Measurements from ENCODE around the gene VDR. TPM values are rescaled to one million over a fixed set of nuclear protein-coding genes. Genes with fewer than 3 reads are reported as not detected.

Gene VDR
- total RNA-seq, 1 donor from 2014 or later = under 0.01 TPM

DNA sequence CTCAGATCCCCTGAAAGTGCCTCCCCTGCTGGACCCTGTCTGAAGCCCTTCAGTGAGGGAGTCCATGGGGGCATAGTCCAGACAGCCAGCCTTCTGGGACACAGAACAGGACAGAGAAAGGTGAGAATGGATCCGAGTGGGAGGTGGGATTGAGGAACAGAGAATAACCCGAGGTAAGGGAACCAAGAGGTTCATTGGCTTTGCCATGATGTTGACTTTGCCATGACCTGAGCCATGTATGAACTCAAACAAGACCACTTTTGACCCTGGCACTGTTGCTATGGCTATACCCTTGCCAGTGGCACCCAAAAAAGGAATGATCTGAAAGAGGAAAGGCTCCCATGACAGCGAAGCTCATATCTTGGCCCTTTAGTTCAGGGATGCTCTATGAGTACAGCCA is 22.6 kb upstream of the VDR start:
- DNase-seq = no peak

DNA sequence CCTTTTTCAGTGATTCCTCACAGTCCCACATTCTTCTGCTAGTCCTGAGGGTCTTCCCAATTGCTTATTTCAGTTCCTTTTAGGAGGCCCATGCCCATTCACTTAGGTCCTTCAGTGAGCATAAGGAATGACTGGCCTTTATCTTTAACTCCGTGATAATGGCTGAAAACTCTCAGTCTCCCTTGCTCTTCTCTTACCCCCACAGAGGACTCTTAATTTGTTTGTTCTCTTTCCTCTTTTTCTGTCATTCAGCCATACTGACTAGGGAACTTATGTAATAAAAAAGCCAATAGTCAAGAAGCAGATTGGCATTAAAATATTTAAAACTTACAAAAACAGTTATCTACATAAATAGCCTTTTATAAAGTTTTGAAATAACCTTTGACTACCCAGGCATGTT is 17.1 kb upstream of the VDR start:
- DNase-seq = no peak

DNA sequence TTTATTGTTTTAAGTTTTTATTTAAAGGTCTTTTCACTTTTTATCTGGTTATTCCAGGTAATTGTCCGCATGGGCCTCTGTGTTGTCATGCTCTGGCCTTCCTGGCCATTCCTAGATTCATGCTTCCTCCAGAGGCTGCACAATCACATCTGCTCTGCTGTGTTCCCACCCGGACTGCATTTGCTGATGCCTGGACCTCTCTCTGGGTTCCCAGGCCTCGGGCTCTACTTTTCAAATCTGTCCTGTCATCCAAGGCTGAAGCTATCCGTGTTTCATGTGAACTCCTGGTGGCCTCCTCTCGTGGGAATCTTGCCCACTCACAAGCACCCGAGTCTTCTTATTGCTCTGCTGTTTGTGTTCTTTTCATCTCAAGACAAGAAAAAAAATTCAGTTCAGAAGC is 16.1 kb upstream of the VDR start:
- DNase-seq = no peak

DNA sequence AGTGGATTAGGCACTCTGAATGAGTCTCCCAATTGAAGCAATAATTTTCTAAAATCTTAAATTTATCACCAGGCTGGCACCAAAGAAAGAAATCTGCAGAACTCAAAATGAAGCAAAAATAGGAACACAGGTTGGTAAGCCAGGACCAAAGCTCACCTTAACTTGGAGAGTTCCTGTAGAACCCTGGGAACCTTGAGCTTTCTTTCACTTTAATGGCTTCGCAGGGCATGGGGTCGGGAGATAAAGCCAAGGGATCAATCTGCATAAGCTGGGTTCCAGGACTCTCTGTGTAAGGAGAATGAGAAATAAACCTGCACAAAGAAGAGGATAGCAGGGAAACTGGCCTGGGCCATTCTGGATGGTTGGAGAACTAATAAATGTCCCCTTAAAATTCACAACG is 8.3 kb upstream of the VDR start:
- DNase-seq = no peak

DNA sequence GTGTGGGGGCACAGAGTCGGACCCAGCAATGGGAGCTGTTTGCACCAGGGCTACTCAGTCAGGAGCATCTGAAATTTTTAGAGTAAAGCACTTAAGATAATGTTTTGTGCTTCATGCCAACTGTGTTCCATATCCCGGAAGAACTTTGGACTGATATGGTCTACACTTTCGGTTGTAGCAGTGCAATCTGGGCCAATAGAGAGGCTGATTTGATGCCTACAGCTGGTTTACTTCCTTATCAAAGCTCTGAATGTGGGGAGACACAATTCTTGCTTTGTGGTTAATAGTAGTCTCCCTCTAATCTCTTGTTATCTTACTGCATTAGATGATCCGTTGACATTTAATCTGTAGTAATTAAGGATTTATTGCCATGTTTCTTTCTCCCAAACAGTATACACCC is 7.8 kb upstream of the VDR start:
- no peak for DNase-seq

DNA sequence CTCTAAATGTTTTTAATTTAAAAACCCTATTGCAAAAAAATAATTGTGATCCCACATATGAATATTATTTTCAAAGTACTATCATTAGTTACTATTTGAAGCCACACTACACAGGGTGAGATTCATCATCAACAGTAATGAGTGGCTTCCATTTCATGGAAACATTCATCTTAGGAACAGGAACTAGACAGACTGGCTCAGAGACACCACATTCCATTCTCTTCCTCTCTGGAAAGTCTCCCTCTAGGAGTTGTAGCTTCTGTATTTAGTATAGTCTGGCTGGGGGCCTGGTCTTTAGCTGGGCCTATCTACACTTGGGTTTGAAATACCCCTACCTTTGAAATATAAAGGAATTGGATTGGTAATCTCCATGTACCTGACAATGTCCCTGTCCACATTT is 6.2 kb upstream of the VDR start:
- DNase-seq = no peak

DNA sequence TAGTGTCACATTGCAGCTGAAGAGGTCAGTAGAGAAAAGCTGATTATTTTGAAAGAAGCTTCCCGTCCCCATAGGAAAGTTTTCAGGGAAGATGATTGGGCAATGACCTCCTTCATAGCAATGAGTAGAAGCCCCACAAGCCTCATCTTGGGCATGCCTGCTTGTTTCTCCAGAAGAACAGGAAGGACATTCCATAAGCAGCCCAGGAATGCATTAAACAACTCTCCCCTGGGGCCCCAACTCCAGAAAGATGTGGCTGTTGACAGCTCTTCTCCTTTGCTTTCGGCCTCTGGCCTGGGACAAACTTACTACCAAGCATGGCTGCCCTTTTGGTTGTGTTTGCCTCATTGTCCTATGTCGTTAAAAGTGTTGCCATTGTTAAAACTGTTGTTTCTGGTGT is 5.7 kb upstream of the VDR start:
- DNase-seq = no peak

DNA sequence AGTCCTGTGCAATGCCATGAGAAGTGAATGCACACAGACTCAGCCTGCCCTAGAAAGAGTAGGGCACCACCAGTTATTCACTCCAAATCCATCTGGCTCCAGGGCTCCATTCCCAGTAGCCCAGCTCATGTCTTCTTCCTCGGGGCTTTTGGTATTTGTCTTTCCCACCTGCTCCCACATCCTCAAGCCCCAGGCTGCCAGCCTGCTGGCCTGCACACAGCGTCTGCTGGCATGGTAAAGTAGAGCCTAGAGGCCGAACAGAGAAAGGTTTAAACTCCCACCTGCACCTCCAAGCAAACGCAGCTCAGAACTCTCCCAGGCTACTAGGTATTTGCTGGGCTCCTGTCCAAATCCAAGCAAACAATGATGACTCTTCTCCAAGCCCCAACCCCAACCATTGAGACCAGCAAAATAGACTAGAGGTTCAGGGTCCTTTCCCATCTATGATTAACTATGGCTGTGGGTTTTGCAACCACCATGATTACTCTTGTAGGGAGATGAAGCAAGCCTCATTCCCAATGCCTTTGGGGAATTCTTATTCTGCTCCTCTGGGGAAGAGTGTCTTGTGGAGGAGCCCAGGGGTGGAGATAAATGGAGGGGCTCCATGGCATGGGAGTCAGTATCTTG is 5.2 kb upstream of the VDR start:
- no peak for DNase-seq

DNA sequence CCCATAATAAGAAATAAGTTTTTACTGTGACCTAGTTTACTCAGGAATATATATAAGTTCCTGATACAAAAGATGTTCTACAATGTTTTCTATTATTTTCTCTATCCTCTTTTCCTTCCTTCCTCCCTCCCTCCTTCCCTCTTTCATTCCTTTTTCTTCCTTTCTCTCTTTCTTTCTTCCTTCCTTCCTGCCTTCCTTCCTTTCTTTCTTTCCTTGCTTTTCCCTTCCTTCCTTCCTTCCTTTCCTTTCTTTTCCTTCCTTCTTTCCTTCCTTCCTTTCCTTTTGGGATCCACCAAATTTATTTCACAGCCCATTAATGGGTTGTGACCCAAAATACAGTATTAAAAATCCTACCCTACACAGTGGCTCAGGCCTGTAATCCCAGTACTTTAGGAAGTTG is 3.9 kb upstream of the VDR start:
- DNase-seq = no peak

DNA sequence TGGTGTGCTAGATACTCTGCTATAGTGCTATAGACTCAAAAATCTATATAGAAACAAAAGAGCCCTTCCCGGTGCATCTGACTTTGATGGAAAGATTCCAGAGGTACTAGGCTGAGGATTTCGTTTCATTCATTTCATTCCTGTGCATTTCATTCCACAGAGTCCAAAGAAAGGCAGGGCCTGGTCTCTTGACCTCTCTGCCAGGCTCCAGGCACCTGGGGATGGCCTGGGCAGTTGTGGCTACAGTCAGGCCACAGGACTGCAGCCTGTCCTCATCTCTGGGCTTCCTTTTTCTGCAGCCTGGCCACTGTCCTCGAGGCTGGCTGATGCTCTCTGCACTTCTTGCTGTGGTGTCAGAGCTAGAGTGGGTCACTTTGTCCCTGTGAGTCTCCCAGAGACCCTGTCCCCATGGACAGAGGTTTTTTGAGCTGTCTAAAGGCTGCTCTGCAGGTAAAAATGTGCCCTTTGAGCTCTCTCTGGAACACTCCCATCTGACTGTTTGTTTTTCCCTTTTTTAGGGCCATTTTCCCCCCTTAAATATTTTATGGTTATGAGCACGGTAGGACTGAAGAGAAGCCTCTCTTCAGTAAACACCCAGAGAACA is 3.2 kb upstream of the VDR start:
- DNase-seq = no peak

DNA sequence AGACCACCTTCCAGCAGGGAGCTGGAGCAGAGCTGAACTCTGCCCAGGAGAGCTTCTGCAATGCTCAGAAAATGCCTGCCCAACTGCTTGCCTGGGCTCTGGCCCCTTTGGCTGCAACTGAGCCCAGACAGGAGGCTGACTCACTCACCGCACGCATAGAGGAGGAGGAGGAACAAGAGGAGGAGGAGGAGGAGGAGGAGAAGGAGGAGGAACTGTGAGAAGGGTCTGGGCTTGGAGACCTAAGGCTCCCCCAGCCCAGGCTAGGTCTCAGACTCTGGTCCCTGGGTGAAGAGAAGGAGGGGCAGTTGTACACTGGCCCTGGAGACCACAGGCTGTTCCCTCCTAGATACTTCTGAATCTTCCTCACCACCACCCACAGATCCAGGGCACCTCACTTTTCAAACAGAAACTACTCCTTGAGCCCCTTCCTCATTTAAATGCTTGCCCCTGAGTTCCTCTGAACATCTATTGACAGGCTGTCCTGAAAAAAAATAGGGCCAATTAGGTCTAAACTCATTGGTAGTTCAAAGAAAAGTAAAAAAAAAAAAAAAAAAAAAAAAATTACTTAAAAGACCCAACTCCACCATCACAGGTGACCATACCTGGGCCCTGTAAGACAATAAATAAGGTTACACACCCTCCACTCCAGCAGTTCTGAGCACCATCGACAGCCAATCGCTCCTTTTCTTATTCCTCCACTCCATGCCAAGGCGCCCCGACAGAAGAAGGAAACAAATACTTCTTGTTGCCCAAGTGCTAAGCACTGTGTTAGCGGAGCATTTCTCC is 674 bp downstream of the VDR start:
- peak; percentile 71 for DNase-seq

DNA sequence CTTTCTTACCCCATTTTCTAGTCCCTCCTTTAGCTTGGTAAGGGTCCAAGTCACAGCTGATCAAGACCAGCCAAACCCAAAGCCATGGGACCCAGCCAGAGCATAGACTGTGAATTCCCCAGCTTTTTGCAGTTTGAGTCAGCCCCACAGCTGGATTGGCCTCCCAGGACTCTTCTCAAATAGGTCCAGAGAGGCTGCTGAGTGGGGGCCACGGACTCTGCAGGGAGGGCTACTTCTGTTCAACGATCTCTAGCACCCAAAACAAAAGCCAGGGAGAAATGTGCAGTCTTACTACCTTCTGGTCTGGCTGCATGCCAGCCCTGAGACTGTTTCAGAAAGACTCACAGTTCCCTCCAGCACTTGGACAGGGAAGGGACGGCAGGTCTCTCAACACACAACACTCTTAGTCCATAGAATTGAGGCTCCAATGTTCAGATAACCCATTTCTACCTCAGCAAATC is 1.6 kb downstream of the VDR start:
- DNase-seq = peak; percentile 32

DNA sequence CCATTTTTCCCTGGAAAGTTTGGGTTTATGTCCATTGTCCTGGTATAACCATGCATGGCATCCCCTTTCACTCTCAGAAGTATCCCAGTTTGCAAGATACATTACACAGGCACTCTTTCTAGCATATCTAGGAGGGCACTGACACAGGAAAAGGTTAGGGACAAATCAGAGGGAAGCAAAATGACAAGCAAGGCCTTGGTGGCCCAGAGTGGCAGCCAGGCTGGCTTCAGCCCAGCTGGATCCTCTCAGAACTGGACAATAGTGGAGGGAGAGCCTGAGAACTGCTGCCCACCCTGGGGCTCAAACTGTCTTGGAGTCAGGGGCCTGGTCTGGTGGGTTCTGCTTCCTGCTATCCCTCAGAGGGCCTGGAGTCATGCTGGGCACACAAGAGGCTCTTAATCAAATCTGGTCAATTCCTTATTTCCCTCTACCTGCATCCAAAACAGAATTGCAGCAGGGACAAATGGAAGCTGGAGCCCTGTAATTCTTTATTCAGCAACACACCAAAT is 2.6 kb downstream of the VDR start:
- no peak for DNase-seq

DNA sequence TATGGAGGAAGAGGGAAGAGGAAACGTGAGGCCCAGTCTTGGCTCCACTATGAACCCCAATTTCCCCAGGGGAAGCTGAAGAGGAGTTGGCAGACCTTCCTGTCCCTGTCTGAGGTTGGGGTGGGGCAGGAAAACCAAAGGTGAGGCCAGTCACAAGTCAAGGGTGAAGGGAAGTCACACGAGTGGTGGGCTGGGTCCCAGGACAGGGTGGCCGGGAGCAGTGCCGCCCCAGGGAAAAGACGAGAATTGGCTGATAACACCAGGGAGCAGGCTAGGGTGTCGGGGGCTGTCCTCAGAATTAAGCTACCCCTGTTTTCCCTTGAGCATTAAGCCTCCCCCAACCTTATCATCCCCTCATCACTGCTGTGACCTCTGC is 3.1 kb downstream of the VDR start:
- no peak for DNase-seq

DNA sequence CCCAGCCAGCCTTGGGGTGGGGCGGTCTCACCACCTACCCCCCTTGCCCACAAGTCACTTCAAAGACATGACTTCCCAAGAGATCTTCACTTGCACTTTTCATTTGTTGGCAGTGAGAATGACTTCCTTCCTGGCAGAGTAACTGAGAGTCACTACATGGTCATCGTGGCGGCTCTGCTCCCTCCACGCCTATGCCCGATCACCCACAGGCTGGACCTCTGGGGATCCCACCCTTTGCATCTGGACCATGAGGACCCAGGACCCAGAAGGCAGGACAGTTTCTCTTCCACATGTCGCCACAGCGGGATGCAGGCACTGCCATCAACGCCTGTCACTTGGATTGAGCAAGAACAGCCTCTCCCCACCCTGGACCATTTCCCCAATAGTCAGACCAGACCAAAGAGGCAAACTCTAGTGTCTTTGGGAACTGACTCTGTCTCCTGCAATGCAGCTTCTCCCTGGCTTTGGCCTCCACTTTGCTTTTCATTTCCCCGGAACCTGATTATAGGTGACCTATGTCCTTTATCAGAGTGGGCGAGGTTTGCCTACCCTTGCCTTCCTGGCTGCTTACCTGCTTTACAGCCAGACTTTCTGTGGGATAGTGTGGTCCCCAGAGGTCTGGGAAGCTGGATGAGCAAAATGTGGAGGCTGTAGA is 3.6 kb downstream of the VDR start:
- no peak for DNase-seq

DNA sequence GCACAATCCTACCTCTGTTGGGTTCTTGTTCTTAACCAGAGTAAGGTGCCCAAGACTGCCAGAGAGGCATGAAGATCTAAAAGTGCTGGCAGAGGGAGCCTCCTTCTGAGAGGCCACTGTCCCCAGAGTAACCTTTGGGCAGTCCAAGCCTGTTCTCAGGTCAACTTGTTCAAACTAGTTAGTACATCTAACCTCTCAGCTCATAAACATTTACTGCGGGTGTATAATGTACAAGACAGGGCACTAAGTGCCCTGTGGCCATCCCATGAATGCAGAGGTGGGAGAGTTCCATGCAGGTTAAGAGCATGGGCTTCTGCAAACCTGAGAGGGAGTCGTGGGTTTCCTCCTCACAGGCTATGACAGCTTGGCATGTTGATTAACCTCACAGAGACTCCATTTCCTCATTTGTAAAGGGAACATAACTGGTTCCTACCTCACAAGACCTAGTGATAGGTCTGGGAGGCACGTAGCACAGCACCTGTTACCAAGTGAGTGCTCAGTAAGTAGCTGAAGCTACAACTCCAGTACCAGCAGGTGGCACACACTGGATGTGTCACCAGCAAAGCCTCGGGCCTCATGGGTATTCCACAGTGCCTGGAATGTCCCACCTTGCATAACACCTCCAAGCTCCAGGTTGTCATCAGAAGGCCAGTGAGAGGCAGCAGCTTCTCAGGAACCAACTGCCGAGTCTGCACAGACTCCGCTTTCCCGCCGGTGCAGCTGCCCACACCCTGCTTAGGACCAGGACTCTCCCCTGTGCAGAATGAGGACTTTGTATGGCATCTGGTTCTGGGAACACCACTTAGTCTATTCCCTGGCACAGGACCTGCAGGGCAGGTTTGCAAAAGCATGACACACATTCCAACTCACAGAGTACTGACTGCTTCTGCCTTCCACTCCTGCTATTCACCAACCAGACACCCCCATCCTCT is 4.4 kb downstream of the VDR start:
- DNase-seq = peak; percentile 10

DNA sequence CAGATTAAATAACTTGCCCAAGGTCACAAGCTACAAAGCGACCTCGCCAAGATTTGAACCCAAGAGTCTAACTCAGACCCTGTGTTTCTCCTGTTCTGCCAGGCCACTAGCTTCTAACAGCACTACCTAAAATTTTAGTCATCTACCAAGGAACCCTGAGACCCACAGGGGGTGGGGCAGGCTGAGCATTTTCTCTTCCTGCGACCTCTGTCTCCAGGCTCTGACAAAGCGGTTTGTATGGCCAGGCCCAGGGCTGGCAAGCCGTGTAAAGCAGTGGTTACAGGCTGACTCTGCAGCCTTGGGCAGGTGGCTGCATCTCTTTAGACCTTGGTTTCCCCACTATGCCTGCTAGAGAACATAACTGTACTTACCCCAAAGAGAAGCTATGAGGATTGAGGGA is 5.3 kb downstream of the VDR start:
- DNase-seq = no peak

DNA sequence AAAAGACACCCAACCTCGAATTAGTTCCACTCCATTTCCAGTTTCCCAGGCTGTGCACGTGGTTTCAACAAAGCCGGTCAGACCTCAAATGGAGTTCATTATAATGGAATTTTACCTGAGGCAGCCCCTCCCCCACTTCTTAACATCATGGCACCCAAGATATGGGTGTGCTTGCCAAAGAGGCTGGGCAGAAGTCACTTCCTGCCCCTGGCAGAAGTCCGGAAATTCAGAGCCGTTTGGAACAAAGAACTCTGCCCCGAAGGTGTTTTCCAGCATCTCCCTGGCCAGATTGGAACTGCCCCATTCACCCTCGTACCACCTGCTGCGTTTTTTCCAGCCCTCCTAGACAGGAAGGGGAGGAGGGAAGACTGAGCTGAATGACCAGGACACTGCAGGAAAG is 8.2 kb downstream of the VDR start:
- peak; percentile 55 for DNase-seq

DNA sequence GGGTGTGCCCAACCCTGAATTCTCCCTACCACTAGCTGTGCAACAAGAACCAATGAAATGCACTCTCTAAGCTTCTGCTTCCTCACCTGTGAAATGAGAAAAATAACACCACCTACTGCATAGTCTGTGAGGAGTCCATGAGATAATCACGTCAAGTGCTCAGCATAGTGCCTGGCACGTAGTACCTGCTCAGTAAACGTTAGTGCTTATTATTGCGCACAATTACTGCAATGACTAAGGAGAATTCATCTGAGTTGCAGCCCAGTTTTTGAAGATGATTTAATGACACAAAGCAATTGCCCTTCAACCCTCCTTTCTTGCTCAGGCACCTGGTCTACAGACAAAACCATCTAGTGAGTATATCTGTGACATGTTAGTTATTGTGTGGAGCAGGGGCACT is 8.8 kb downstream of the VDR start:
- DNase-seq = no peak

DNA sequence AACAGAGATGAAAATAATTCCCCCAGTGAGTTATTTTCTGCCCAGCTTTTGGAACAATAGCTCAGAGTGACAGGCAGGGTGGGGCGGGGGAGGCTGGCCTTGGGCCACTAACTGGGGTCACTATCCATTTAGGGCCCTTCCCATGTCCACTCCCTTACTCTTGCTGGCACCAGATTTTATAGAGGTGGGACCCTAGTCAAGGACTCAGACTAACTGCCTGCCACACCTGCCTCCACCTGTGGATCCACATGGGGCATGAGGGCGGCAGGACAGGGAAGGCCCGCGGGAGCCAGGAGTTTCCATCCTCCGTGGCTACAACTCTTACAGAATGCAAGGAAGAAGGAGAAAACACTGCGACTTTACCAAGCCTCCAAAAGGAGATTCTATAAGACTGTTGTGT is 10.1 kb downstream of the VDR start:
- no peak for DNase-seq

DNA sequence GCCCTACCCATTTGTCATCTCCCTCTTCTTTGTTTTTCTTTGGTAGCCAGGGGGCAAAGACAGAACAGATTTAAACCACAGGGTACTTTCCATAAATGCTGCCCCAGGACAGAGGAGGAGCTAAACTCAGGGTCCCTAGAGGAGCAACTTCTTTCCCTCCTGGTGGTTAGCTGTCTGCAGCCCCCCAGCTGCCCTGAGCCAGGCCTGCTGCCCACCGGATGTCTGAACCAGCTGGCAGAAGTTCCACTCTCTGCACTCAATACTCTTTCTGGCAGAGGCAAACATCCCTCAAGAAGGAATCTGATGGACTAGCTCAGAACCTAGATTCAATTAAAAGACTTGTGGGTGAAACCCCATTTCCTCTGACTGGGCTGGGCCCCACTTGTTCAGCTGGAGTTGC is 10.7 kb downstream of the VDR start:
- DNase-seq = no peak

DNA sequence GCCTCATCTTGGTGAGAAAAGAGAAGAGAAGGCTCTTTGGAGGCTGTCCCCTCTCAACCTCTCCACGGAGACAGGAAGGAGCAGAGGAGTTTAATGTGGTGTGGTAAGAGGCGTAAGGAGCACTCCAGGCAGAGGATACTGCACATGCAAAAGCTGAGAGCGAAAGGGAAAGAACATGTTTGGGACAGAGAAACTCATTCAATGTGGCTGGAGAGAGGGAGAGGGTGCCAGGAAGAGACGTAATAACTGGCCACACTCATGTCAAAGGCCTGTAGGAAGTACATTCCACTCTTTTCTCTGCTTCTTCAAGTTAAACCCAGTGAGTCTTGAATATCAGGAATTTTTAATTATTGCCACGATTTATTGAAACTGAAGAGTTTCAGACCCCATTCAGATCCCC is 12.0 kb downstream of the VDR start:
- DNase-seq = no peak
